ENCODE results near the gene BCL7A. TPM values are rescaled to one million over a fixed set of nuclear protein-coding genes. Genes with fewer than 3 reads are reported as not detected.

The BCL7A gene
- total RNA-seq, 4 donors from 2014 or later: 4.7 to 8.5 (median 5.6) TPM

GRCh38 chr12:122085591-122085990 is 63.9 kb downstream of the BCL7A start:
- H3K4me3 ChIP-seq: no peak overlapping the region
- peaks cover 3 to 100% (median 52%) of the 10 kb centered on the region in 3 donors for H3K4me1 ChIP-seq
- no peaks in the 10 kb centered on the region for H3K27me3 ChIP-seq
- peaks cover 0 to 34% of the 10 kb centered on the region in 2 donors for H3K36me3 ChIP-seq
- H3K27ac ChIP-seq: peak overlapping the region in 2 of 4 donors; percentile 60 to 64
- 94 to 97% methylated on average over 5 of the region's 5 CpGs for WGBS, 2 donors (ENCODE audit: low coverage in 1 of 2)
- no peaks in the 10 kb centered on the region for H3K9me3 ChIP-seq
- ATAC-seq: no peak
- TF ChIP-seq POLR2AphosphoS5 (IDR thresholded peaks at IDR 0.05) (no peak), CTCF (IDR thresholded peaks at IDR 0.05) (no peak), EP300 (IDR thresholded peaks at IDR 0.05) (no peak), POLR2A (IDR thresholded peaks at IDR 0.05) (no peak)

GRCh38 chr12:122086116-122086515 is 64.4 kb downstream of the BCL7A start:
- H3K36me3 ChIP-seq: peaks cover 0 to 34% of the 10 kb centered on the region in 2 donors
- WGBS, 2 donors (ENCODE audit: low coverage in 1 of 2): 81 to 98% methylated on average over 6 to 7 of the region's 8 CpGs
- H3K4me1 ChIP-seq: peaks cover 3 to 100% (median 54%) of the 10 kb centered on the region in 3 donors
- H3K27ac ChIP-seq: peak overlapping the region in 2 of 4 donors; percentile 60 to 64
- TF ChIP-seq EP300 (IDR thresholded peaks at IDR 0.05): no peak
- TF ChIP-seq CTCF (IDR thresholded peaks at IDR 0.05): no peak
- TF ChIP-seq POLR2AphosphoS5 (IDR thresholded peaks at IDR 0.05): no peak
- no peak for TF ChIP-seq POLR2A (IDR thresholded peaks at IDR 0.05)
- ATAC-seq: no peak
- H3K27me3 ChIP-seq: no peaks in the 10 kb centered on the region
- H3K9me3 ChIP-seq: no peaks in the 10 kb centered on the region
- H3K4me3 ChIP-seq: no peak overlapping the region

GRCh38 chr12:122086641-122087285 is 65.1 kb downstream of the BCL7A start:
- Histone ChIP-seq H3K36me3 (peaks cover 0 to 34% of the 10 kb centered on the region in 2 donors), H3K27ac (peak overlapping the region in 3 of 4 donors; percentile 55 to 64 (median 60)), H3K9me3 (no peaks in the 10 kb centered on the region), H3K4me3 (peak overlapping the region in 1 of 2 donors; percentile 2), H3K27me3 (no peaks in the 10 kb centered on the region), H3K4me1 (peaks cover 3 to 100% (median 50%) of the 10 kb centered on the region in 3 donors)
- TF ChIP-seq POLR2A (IDR thresholded peaks at IDR 0.05) (no peak), EP300 (IDR thresholded peaks at IDR 0.05) (no peak), CTCF (IDR thresholded peaks at IDR 0.05) (no peak), POLR2AphosphoS5 (IDR thresholded peaks at IDR 0.05) (no peak)
- WGBS, 2 donors (ENCODE audit: low coverage in 1 of 2): 40% methylated on average over 2 of the region's 18 CpGs; no CpG with 5 or more reads in 1 of the 2 donors
- no peak for ATAC-seq

GRCh38 chr12:122087431-122088178 is 65.9 kb downstream of the BCL7A start:
- Histone ChIP-seq H3K4me1 (peaks cover 3 to 100% (median 51%) of the 10 kb centered on the region in 3 donors), H3K27me3 (no peaks in the 10 kb centered on the region), H3K4me3 (no peak overlapping the region), H3K36me3 (peaks cover 0 to 34% of the 10 kb centered on the region in 2 donors), H3K27ac (peak overlapping the region in 3 of 4 donors; percentile 55 to 64 (median 60)), H3K9me3 (no peaks in the 10 kb centered on the region)
- TF ChIP-seq CTCF (IDR thresholded peaks at IDR 0.05) (no peak), POLR2A (IDR thresholded peaks at IDR 0.05) (no peak), EP300 (IDR thresholded peaks at IDR 0.05) (no peak), POLR2AphosphoS5 (IDR thresholded peaks at IDR 0.05) (no peak)
- 73 to 81% methylated on average over 11 of the region's 17 CpGs for WGBS, 2 donors (ENCODE audit: low coverage in 1 of 2)
- no peak for ATAC-seq

Data from gastroesophageal sphincter (tissue), 4 donors.